GM18508 (cell line): ENCODE measurements around the gene KCNK3.
"Not testable (repeated sequence)": the region's sequence is repeated elsewhere in the genome, so short reads cannot be mapped to it uniquely, and the experiment has no call there.

Source experiments
- ATAC-seq: cut with Tn5 transposase; IDR thresholded peaks from one replicate; pipeline ENCODE4 v1.9.1; 2021; ENCODE audit warnings: moderate number of reproducible peaks; ENCODE audit not compliant: insufficient read depth, unreplicated experiment

The KCNK3 gene

DNA sequence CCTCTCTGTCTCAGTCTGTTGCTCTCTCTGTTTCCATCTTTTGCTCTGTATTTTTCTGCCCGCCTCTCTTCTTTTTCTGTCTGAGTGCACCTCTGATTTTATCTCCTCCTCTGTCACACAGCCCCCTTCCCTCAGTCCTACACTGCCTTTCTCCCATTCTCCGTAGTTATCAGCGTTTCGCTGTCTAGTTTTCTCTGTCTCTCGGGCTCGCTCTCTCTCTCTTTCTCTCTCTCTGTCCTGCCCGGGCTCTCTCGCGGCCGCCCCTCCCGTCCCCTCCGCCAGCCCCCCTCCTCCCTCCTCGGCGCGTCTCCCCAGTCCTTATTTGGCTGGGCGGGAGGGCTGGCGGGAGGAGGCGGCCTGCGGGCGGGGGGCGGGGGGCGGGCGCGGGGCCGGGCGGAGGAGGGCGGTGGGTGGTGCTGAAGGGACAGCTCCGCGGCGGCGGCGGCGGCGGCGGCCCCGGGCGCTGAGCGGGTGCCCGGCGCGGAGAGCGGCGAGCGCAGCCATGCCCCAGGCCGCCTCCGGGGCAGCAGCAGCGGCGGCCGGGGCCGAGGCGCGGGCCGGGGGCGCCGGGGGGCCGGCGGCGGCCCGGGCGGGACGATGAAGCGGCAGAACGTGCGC is at the start of gene KCNK3:
Gene KCNK3, plus strand, starts transcription at position 444 of the 618 bp plus-strand sequence. Its CDS starts 154 bp downstream, at position 598.
- no peak for ATAC-seq

DNA sequence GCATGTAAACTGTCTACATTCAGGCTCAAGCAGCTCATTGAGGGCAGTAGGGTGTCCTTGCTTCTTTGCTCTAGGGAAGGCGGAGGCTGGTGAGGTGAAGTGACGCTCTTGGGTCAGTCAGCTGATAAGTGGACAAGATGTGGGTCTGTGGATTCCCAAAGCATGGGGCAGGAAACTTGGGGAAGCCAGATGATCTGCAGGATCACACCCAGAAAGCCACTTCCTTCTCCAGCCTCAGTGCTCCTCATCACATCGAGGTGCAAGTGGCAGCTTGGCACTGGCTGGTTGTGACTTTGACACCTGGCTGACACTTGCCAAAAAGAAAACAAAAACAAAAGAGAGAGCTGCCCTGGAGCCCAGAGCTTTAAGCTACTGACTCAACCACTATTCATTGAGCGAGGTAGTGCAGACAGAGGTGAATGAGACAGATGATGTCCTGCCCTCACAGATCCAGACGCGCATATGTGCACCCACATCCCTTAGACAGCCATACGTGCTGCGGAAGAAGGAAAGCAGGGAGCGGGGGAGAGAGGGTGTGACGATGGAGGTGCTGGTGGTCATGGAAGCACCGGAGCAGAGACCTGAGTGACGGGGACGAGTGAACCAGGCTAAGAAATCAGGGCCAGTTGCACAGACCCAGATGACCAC is 48.2 kb upstream of the KCNK3 start:
- ATAC-seq: no peak

DNA sequence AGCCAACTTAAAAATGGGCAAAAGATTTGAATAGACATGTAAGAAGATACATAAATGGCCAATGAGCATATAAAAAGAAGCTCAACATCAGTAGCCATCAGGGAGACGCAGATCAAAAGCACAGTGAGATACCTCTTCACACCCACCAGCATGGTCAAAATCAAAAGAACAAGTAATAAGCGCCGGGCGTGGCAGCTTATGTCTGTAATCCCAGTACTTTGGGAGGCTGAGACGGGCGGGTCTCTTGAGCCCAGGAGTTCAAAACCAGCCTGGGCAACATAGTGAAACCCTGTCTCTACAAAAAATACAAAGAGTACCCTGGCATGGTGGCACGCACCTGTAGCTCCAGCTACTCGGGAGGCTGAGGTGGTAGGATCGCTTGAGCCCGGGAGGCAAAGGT is 46.8 kb upstream of the KCNK3 start:
- no peak for ATAC-seq

GRCh38 chr2:26646986-26647672 is 45.4 kb upstream of the KCNK3 start:
- no peak for ATAC-seq

DNA sequence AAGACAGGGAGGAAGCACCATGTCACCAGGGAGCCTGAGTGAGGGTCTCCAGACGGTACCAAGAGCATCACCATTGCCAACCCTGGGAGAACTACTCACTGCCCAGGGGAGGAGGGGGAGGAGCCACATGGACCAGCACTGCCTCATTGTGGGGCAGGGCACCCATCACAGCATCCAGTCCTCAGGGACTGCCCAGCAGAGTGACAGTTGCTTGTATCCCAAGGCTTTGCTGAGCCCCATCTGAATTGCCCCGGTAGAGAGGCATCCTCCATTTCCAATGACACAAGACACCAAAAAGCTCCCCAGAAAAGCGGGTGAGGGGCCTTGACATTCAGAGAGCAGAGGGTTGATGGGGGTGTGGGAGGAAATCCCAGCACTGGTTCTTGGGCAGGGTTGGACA is 44.5 kb upstream of the KCNK3 start:
- no peak for ATAC-seq

GRCh38 chr2:26648516-26648915 is 44.0 kb upstream of the KCNK3 start:
- ATAC-seq: no peak

- ATAC-seq: no peak
Observed at GRCh38 chr2:26649322-26649721, 43.2 kb upstream of the KCNK3 start.

DNA sequence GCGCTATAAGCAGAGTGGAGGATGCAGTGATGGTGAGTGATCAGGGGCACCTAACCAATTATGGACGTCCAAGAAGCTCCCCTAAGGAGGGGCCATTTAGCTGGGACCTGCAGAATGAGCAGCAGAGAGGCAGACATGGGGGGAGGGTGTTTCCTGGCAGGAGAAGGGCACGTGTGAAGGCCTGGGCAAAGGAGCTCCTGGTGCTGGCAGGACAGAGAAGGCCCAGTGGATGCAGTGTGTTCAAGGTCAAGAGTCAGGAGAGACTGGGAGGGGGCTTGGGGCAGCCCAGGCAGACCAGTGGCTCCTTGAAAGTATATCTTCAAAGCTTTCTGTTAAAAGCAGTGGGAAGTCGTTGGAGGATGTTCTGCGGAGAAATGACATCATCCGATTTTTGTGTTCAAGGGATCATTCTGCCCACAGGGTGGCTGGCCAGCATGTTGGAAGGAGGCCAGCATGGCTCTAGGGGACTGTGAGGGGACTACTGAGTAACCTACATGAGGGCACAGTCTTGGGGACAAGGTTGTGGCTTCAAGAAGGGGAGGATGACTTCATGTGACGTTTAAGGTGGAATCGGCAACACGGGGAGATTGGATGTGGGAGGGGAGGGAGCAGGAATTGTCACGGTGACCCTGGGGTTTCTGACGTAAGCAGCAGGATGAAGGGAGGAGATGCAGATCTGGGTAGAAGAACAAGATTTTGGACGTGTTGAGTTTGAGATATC is 42.4 kb upstream of the KCNK3 start:
- ATAC-seq: no peak

GRCh38 chr2:26650713-26651469 is 41.6 kb upstream of the KCNK3 start:
- no peak for ATAC-seq

- no peak for ATAC-seq
Observed at GRCh38 chr2:26651470-26651771, 41.1 kb upstream of the KCNK3 start.

- no peak for ATAC-seq
Observed at GRCh38 chr2:26651799-26652198, 40.7 kb upstream of the KCNK3 start.

DNA sequence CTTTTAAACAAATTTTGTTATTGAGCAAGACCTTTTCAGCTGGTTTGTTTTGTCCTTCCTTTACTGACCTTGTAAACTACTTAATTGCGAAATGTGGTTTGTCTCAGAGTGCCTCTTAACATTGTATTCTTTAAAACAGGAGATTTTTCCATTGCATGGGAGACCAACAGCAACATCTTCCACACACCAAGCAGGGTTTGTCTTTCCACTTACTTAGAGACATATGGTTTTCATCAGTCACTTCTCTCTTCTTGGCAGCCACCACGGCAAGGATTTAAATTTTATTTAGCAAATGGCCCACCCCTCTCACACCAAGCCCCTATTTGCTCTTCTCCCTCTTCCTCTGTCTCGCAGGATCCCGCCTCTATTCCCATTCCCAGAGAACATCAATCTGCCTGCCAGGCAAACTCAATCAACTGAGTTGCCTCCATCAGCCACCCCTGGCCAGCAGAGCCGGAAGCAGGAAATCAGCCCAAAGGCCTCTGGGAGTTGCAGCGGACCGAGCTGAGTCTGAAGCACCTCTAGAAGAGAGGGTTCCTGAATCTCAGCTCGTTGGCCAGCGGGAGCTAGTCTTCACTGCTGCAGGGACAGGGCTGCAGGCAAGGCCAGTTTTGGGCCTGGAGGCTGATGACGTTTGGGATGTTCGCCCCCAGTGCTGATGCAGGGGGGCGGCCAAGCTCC is 40.0 kb upstream of the KCNK3 start:
- no peak for ATAC-seq

GRCh38 chr2:26653207-26654060 is 39.1 kb upstream of the KCNK3 start:
- ATAC-seq: no peak

- ATAC-seq: no peak
Observed at GRCh38 chr2:26654061-26654340, 38.5 kb upstream of the KCNK3 start.

DNA sequence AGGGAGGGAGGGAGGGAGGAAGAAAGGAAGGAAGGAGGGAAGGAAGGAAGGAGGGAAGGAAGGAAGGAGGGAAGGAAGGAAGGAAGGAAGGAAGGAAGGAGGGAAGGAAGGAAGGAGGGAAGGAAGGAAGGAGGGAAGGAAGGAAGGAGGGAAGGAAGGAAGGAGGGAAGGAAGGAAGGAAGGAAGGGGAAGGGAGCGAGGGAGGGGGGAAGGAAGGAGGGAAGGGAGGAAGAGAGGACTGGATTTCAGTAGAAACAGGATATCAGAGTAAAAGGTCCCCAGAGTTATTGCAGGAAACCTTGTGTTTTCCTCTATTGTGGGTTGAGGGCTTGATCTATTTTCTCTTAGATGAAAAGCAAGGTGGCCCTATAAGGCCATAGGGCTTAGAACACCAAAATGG is 37.4 kb upstream of the KCNK3 start:
- not testable (repeated sequence) for ATAC-seq

DNA sequence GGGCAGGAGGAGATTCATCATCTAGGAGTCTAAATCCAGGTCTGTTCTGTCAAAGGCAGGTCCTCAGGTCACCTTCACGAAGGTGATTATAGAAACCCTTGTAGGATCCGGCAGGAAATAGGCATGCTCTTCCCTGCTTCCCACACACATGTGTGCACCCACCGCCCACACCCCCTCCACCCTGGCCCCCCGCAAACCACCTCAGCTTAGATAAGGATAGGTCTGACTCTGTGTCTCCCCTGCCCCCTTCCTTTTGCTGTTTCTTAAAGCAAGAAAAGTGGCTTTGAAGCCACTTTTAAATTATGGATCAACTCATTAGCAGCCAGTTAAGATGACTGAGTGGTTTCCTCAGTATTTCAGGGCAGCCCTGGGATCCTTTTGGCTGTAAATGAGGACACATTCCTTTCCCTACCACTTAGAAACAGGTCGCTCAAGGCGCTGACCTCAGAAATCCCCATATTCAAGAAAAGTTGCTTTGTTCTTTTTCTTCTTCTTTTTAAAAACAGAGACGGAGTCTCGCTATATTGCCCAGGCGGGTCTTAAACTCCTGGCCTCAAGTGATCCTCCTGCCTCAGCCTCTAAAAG is 36.8 kb upstream of the KCNK3 start:
- ATAC-seq: no peak

- no peak for ATAC-seq
Observed at GRCh38 chr2:26657265-26657664, 35.3 kb upstream of the KCNK3 start.

- no peak for ATAC-seq
Observed at GRCh38 chr2:26658691-26659346, 33.7 kb upstream of the KCNK3 start.
